ENCODE results near the gene HOXD8.

- TF ChIP-seq CTCF (IDR thresholded peaks at IDR 0.05; ENCODE audit: insufficient read depth, low read length, poor library complexity, severe bottlenecking) (no peak), EZH2phosphoT487 (conservative IDR thresholded peaks at IDR 0.05; ENCODE audit: low read length) (no peak)
Observed at GRCh38 chr2:176093898-176094249, 35.6 kb upstream of the HOXD8 start.
